DND-41 (cell line): ENCODE data around the gene RNF223.

Source experiments
- ATAC-seq: fragments of 200-7000 bp; cut with Tn5 transposase; 3 replicates; pipeline ENCODE4 v1.9.1; 2021; ENCODE audit warnings: low read depth; ENCODE audit not compliant: insufficient read depth
- DNase-seq: peaks from one replicate; pipeline ENCODE4 v3.0.0-alpha.2; 2020
- H2AFZ ChIP-seq: 2 replicates; pipeline ENCODE4 v1.6.0; 2012; ENCODE audit warnings: low read depth, low read length
- H3K27ac ChIP-seq: 2 replicates; pipeline ENCODE4 v1.5.1; 2012; ENCODE audit warnings: low read length, inconsistent platforms
- H3K27me3 ChIP-seq: fragments of 200-600 bp; sonication (generic); 2 replicates; pipeline ENCODE4 v1.6.0; 2012; ENCODE audit warnings: low read length, mild to moderate bottlenecking, inconsistent platforms; ENCODE audit not compliant: insufficient read depth, poor library complexity
- H3K36me3 ChIP-seq: 2 replicates; pipeline ENCODE4 v1.5.1; 2012; ENCODE audit warnings: low read length, inconsistent platforms; ENCODE audit not compliant: insufficient read depth
- H3K4me1 ChIP-seq: 2 replicates; pipeline ENCODE4 v1.5.1; 2012; ENCODE audit warnings: mild to moderate bottlenecking, low read length; ENCODE audit not compliant: insufficient read depth
- H3K4me2 ChIP-seq: 2 replicates; pipeline ENCODE4 v1.6.0; 2012; ENCODE audit warnings: mild to moderate bottlenecking, moderate library complexity, low read length, inconsistent platforms; ENCODE audit not compliant: insufficient read depth
- H3K4me3 ChIP-seq, 2 experiments: fragments of 200-600 bp in 1 of 2; shearing (Covaris generic) in 1 of 2; 2 replicates each; pipeline ENCODE4 v1.5.1; 2012 to 2016; ENCODE audit warnings: inconsistent platforms in 2 of 2, low read length in 2 of 2, mild to moderate bottlenecking in 2 of 2, low read depth in 1 of 2, moderate library complexity in 1 of 2
- H3K79me2 ChIP-seq: 2 replicates; pipeline ENCODE4 v1.6.0; 2012; ENCODE audit warnings: low read length, inconsistent platforms; ENCODE audit not compliant: insufficient read depth
- H3K9ac ChIP-seq: 2 replicates; pipeline ENCODE4 v1.6.0; 2012; ENCODE audit warnings: low read depth, mild to moderate bottlenecking, inconsistent platforms, low read length, moderate library complexity
- H3K9me3 ChIP-seq: 2 replicates; pipeline ENCODE4 v1.5.1; 2012; ENCODE audit warnings: low read length, moderate library complexity, mild to moderate bottlenecking, inconsistent platforms; ENCODE audit not compliant: insufficient read depth, severe bottlenecking
- H4K20me1 ChIP-seq: 2 replicates; pipeline ENCODE4 v1.6.0; 2012; ENCODE audit warnings: low read length; ENCODE audit not compliant: insufficient read depth
- CTCF ChIP-seq: IDR thresholded peaks from 2 replicates; pipeline ENCODE4 v1.5.1; 2012; ENCODE audit warnings: borderline replicate concordance, low read length, moderate library complexity, mild to moderate bottlenecking; ENCODE audit not compliant: poor library complexity, severe bottlenecking; ENCODE audit errors: extremely low read depth
- EZH2 ChIP-seq: IDR thresholded peaks from 3 replicates; pipeline ENCODE4 v1.6.1; 2012; ENCODE audit warnings: borderline replicate concordance, low read depth, mild to moderate bottlenecking, moderate library complexity, low read length, inconsistent platforms; ENCODE audit not compliant: severe bottlenecking

The RNF223 gene

DNA sequence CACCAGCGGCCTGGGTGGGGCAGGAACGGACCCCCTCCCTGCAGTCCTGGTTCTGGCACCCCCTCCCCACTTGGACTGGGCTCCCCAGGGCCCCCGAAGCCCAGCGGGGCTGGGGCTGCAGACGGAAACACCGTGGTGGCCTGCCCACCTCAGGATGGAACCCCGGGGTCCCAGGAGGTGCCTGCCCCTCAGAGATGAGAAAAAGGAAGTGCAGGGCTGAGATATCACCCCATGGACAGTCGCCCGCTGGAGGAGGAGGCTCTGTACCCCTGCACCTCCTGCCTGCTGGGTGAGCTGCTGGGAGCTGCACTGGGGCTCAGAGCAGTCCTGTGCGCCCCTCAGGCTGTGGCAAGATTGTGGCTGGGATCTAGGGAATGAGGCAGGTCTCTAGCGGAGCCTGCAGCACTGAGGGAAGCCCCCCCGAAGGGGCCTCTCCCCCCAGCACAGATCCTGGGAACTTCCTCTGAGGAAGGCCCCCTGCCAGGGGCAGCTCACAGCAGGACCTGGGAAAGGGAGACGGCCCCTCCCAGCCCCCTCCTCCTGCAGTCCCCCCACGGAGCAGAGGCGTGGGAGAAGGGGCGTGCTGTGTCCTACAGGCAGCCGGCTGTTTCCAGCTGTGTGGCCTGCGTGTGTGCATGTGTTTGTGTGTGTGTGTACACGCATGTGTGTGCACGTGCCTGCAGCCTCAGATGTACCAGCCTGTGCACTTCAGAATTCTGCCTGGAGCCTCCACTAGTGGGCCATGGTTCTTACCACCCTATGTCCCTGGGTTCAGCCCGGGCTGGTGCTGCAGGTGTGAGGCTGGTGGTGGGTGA is 47.3 kb downstream of the RNF223 start:
- Histone ChIP-seq H3K36me3 (no peaks in the 10 kb centered on the region), H3K9ac (no peak overlapping the region), H3K79me2 (no peaks in the 10 kb centered on the region), H2AFZ (no peak overlapping the region), H3K27ac (no peak overlapping the region), H3K4me1 (no peaks in the 10 kb centered on the region), H3K9me3 (no peaks in the 10 kb centered on the region), H3K27me3 (no peaks in the 10 kb centered on the region), H3K4me3 (no peak overlapping the region), H4K20me1 (peaks cover 47% of the 10 kb centered on the region), H3K4me2 (no peak overlapping the region)
- no peak for DNase-seq
- no peak for ATAC-seq
- TF ChIP-seq EZH2 (no peak), CTCF (no peak)

DNA sequence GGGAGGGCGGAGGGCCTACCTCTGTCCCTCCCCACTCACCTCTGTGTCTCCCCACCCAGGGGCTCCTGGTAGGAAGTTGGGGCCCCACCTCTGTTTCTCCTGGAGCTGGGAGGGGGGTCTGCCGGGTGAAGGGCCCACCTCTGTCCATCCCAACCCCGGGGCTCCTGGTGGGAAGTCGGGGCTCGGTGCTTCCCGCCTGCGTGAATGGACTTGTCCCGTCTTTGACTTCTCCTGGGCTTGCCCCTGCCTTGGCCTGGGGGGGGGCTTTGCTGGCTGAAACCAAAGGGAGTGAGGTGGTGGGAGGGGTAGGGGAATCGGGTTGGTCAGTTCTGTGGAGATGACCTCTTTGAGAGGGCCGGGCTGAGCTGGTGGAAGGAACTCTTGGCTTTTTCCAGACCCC is 48.4 kb downstream of the RNF223 start:
- H3K4me2 ChIP-seq = no peak overlapping the region
- no peaks in the 10 kb centered on the region for H3K79me2 ChIP-seq
- no peaks in the 10 kb centered on the region for H3K9me3 ChIP-seq
- H3K9ac ChIP-seq = no peak overlapping the region
- no peak overlapping the region for H3K27ac ChIP-seq
- peaks cover 47% of the 10 kb centered on the region for H4K20me1 ChIP-seq
- no peaks in the 10 kb centered on the region for H3K27me3 ChIP-seq
- H3K4me3 ChIP-seq = no peak overlapping the region
- no peak for DNase-seq
- ATAC-seq = no peak
- no peaks in the 10 kb centered on the region for H3K36me3 ChIP-seq
- TF ChIP-seq CTCF (no peak), EZH2 (no peak)
- H3K4me1 ChIP-seq = peaks cover 8% of the 10 kb centered on the region
- no peak overlapping the region for H2AFZ ChIP-seq

DNA sequence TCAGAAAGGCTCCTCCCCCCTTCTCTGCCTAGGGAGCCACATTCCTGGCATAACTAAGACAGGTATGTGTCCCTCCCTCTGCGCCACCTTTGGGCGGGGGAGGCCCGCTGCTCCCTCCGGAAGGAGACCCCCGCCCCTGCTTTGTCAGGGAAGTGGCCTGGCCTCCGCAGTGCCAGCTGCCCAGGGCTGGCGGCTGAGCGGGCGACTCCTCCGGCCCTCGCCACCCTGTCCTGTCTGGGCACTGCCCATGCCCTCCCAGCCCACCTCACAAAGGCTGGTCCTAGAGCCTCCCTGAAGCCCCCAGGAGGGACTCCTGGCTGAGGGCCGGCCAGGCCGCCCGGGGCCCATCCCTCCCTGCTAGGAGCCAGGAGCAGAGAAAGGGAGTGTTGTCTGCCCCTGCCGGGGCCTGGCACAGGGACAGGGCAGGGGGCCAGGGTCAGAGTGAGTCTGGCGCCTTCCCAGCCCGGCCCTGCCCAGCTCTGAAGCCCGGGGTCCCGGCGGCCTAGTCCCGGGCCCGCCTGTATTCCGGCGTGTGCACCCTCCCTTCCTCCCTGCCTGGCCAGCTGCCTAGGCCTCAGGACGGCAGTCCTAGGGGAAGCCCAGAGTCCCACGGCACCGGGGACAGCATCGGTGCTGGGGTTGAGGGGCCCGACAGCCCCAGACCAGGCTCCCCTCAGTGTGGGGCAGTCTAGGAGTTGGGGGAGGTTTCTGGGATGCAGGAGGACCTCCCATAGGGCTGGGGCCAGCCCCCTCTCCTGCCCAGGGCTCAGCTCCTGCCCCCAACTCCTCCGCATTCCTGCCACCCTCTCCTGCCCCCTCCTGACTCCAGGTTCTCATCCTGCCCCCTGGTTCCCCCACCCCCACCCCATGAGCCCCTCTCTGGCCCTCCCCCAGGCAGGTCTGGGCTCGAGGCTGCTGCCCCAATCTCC is 49.1 kb downstream of the RNF223 start:
- Histone ChIP-seq H3K9me3 (no peaks in the 10 kb centered on the region), H3K4me3 (no peak overlapping the region), H3K27me3 (no peaks in the 10 kb centered on the region), H3K9ac (no peak overlapping the region), H4K20me1 (peaks cover 47% of the 10 kb centered on the region), H3K36me3 (no peaks in the 10 kb centered on the region), H2AFZ (no peak overlapping the region), H3K4me1 (peaks cover 14% of the 10 kb centered on the region), H3K79me2 (no peaks in the 10 kb centered on the region), H3K4me2 (no peak overlapping the region), H3K27ac (no peak overlapping the region)
- no peak for DNase-seq
- no peak for ATAC-seq
- TF ChIP-seq EZH2 (no peak), CTCF (no peak)
